HEK293T (cell line): Measurements from ENCODE around the gene CRB3.

Experiments
- CTCF ChIA-PET: fragments of 350-600 bp; formaldehyde crosslinking; extraction: SDS; loops from one replicate; lab custom pipeline; 2021; ENCODE audit warnings: antibody characterized with exemption, inconsistent platforms; lab: Yijun Ruan, JAX
- POLR2A ChIA-PET: fragments of 350-600 bp; formaldehyde crosslinking; extraction: SDS; loops from one replicate; lab custom pipeline; 2020; ENCODE audit warnings: antibody characterized with exemption, inconsistent platforms; lab: Yijun Ruan, JAX
- DNase-seq: peaks from one replicate; pipeline ENCODE4 v3.0.0; 2012; ENCODE audit warnings: mixed read lengths; ENCODE audit errors: extremely low spot score
- ARNT ChIP-seq: fragments of 450-650 bp; IDR thresholded peaks from 2 replicates; pipeline ENCODE4 v1.6.1; 2017; ENCODE audit warnings: mild to moderate bottlenecking
- BHLHE40 ChIP-seq: fragments of 450-650 bp; IDR thresholded peaks from 2 replicates; pipeline ENCODE4 v1.6.1; 2016; ENCODE audit warnings: mild to moderate bottlenecking, moderate library complexity, borderline replicate concordance
- CTBP1 ChIP-seq: fragments of 450-650 bp; IDR thresholded peaks from 2 replicates; pipeline ENCODE4 v1.6.1; 2016; ENCODE audit warnings: borderline replicate concordance
- ELF4 ChIP-seq: fragments of 450-650 bp; IDR thresholded peaks from 2 replicates; pipeline ENCODE4 v1.6.1; 2017; ENCODE audit warnings: antibody characterized with exemption
- FOXA1 ChIP-seq: fragments of 450-650 bp; IDR thresholded peaks from 2 replicates; pipeline ENCODE4 v1.6.1; 2016; ENCODE audit warnings: mild to moderate bottlenecking
- FOXK2 ChIP-seq: fragments of 450-650 bp; IDR thresholded peaks from 2 replicates; pipeline ENCODE4 v1.6.1; 2016; ENCODE audit warnings: mild to moderate bottlenecking
- FOXM1 ChIP-seq: fragments of 450-650 bp; IDR thresholded peaks from 2 replicates; pipeline ENCODE4 v1.6.1; 2017; ENCODE audit warnings: mild to moderate bottlenecking, borderline replicate concordance
- HDGF ChIP-seq: fragments of 450-650 bp; IDR thresholded peaks from 2 replicates; pipeline ENCODE4 v1.6.1; 2017; ENCODE audit warnings: antibody characterized with exemption, borderline replicate concordance
- L3MBTL2 ChIP-seq: fragments of 450-650 bp; conservative IDR thresholded peaks from 2 replicates; pipeline ENCODE4 v1.6.1; 2016; ENCODE audit warnings: mild to moderate bottlenecking
- LEF1 ChIP-seq: fragments of 450-650 bp; IDR thresholded peaks from 2 replicates; pipeline ENCODE4 v1.6.1; 2017; ENCODE audit warnings: mild to moderate bottlenecking, borderline replicate concordance
- NFRKB ChIP-seq: fragments of 450-650 bp; IDR thresholded peaks from 2 replicates; pipeline ENCODE4 v1.6.1; 2016; ENCODE audit warnings: mild to moderate bottlenecking, moderate library complexity
- SP1 ChIP-seq: fragments of 450-650 bp; IDR thresholded peaks from 2 replicates; pipeline ENCODE4 v1.6.1; 2017
- SUZ12 ChIP-seq: fragments of 450-650 bp; IDR thresholded peaks from 2 replicates; pipeline ENCODE4 v1.6.1; 2016; ENCODE audit warnings: mild to moderate bottlenecking
- TARDBP ChIP-seq: fragments of 450-650 bp; IDR thresholded peaks from 2 replicates; pipeline ENCODE4 v1.6.1; 2016
- ZNF384 ChIP-seq: fragments of 450-650 bp; IDR thresholded peaks from 2 replicates; pipeline ENCODE4 v1.6.1; 2016
- TF ChIP-seq, protein P1 (sequence below): fragments of 450-650 bp; IDR thresholded peaks from 2 replicates; pipeline ENCODE4 v1.6.1; 2016

Gene CRB3

DNA sequence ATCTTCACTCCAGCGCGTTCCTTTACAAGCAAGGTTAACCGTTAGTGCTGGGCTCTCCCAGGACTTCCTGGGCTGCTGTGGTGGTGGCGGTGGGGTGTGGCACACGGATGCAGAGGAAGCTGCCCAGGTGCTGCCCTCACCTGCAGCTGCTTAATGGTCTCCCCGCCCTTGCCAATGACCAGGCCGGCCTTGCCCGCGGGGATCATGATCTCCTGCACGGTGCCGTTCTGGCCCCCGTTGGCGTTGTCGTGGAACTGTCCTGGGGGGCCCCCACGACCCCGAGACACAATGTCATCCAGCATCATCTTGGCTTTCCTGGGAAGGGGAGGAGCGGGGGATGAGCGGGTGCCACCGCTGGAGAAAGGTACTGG is 45.5 kb upstream of the CRB3 start:
- DNase-seq = no peak
- ChIA-PET CTCF (no interaction called here), POLR2A (no interaction called here)
- TF ChIP-seq ELF4 (no peak), FOXK2 (no peak), FOXM1 (no peak), LEF1 (no peak), SUZ12 (no peak), CTBP1 (no peak)
- TF ChIP-seq, protein P1, sequence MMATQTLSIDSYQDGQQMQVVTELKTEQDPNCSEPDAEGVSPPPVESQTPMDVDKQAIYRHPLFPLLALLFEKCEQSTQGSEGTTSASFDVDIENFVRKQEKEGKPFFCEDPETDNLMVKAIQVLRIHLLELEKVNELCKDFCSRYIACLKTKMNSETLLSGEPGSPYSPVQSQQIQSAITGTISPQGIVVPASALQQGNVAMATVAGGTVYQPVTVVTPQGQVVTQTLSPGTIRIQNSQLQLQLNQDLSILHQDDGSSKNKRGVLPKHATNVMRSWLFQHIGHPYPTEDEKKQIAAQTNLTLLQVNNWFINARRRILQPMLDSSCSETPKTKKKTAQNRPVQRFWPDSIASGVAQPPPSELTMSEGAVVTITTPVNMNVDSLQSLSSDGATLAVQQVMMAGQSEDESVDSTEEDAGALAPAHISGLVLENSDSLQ = no peak

DNA sequence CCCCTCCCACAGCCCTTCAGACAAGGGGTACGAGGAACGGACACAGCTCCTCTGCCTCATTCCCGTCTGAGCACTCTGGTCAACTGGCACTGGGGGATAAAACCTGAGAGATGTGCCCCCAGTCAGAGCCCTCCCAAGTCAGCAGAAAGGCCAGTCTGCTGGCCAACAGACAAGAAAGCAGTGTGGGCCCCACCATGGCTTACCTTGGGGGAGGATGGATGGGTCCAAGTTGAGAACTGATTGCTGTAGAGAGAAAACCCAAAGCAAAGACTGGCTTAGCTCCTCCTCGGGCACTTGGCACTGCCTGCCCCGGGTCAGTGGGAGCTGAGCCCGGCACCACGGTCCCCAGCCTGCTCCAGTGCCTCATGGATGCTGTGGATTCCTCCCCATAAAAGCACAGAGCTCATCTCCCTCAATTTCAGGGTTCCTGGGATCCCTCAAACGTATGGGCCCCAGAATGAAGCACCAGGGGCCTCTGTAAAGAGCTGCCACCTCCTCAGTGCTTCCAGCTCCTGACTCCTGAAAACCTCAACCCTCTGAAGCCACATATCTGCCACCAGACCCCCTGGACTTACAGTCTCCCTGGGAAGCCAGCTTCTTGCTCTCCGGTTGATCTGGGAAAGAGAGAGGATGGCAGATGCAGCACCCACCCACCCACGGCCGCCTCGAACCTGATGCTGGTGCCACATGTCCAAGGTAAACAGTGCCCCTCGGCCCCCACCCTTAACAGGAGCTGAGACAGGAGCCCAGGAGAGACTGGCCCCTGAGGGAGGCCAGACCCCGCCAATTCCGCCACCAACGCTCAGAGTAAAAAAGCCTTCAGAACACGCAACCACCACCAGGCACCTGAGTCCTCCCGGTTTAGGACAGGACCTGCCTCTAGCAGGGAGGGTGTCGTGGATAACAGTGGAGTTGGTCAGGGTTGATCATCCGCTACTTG is 42.7 kb upstream of the CRB3 start:
- no peak for TF ChIP-seq ARNT
- no peak for TF ChIP-seq HDGF
- TF ChIP-seq BHLHE40 = no peak
- no peak for TF ChIP-seq FOXM1
- TF ChIP-seq NFRKB = no peak
- TF ChIP-seq ZNF384 = no peak
- TF ChIP-seq TARDBP = no peak
- no peak for TF ChIP-seq SP1
- TF ChIP-seq SUZ12 = no peak
- no peak for TF ChIP-seq FOXA1
- TF ChIP-seq FOXK2 = no peak
- POLR2A ChIA-PET = interaction anchor here (0.6 kb wide), 1 partner anchor 12 kb away, joined by 3 read pairs; no protein-coding TSS in a partner anchor
- CTCF ChIA-PET = no interaction called here
- DNase-seq = no peak

- peak; percentile 53 for DNase-seq
- ChIA-PET CTCF (interaction anchor here (0.5 kb wide), 1 partner anchor 14 kb away, joined by 5 read pairs; no protein-coding TSS in a partner anchor), POLR2A (interaction anchor here (0.5 to 2.4 kb wide), 3 partner anchors 30 to 555 kb away, joined by 3 to 14 read pairs (median 4); partner anchors contain the start of gene ALKBH7)
- TF ChIP-seq LEF1 (no peak), ELF4 (no peak), ZNF384 (no peak), NFRKB (no peak), FOXK2 (no peak), HDGF (no peak), TARDBP (no peak), SP1 (no peak), SUZ12 (no peak)
- TF ChIP-seq, protein P1 = no peak
Measured at GRCh38 chr19:6423499-6424194, 40.4 kb upstream of the CRB3 start.

- TF ChIP-seq NFRKB (no peak), ARNT (no peak), CTBP1 (no peak), BHLHE40 (no peak), FOXM1 (peak; percentile 68; the same call in 1 of the 2 replicates)
- CTCF ChIA-PET = interaction anchor here (0.5 kb wide), 1 partner anchor 15 kb away, joined by 5 read pairs; no protein-coding TSS in a partner anchor
- DNase-seq = no peak
- POLR2A ChIA-PET = interaction anchor here (0.5 to 2.4 kb wide), 18 partner anchors 9 to 556 kb away, joined by 3 to 14 read pairs (median 4); partner anchors contain the start of genes ALKBH7, CLPP, GTF2F1 and SLC25A23
Measured at GRCh38 chr19:6424195-6424938, 39.7 kb upstream of the CRB3 start, which contains the start of gene KHSRP. TSS of gene KHSRP (minus strand) at chr19:6424811. CDS start at chr19:6424701, 110 bp downstream.

DNA sequence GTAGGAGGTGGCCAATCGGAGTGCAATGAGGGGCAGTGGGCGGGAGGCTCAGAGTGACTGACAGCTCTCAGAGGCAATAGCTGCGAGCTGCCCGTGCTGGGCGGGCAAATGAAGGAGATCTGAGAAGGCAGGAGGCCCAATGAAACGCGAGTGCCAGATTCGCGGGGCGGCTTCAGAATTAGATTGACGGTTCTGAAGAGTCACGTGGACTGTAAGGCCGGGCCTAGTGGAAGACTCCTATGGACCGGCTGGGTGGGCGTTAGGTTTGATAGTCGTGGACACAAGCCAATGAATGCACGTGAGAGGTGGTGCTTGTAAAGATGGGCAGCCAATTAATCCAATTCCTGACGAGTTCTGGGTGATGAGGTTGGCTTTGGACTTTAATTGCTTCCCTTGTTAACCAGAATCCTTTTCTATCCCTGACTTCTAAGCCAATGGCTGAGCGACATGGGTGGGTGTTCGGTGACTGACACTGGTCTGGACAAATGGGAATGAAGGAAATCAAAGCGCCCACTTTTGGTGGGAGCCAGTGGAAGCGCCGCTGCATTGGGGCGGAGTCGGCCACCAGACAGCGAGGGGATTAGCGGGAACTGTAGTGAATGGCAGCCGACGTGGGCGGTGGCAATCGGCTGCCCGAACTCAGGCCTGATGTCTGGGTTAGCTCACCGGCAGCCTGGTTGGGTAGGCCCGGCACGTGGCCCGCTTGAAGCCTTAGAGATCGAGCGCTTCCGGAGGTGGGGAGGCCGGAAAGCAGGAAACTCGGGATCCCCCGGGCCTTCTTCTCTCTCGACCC is 38.9 kb upstream of the CRB3 start:
- DNase-seq = peak; percentile 95
- ChIA-PET CTCF (no interaction called here), POLR2A (interaction anchor here (0.7 to 2.4 kb wide), 16 partner anchors 9 to 96 kb away, joined by 3 to 14 read pairs (median 4); partner anchors contain the start of genes ALKBH7, CLPP, GTF2F1 and SLC25A23)
- TF ChIP-seq, protein P1 = peak; percentile 100
- TF ChIP-seq LEF1 = peak; percentile 37; the same call in 1 of the 2 replicates
- TF ChIP-seq ZNF384 = no peak
- TF ChIP-seq SP1 = peak; percentile 50
- TF ChIP-seq FOXM1 = no peak; the same call in 1 of the 2 replicates
- peak; percentile 100 for TF ChIP-seq L3MBTL2
- TF ChIP-seq SUZ12 = no peak
- TF ChIP-seq FOXA1 = no peak
- TF ChIP-seq NFRKB = no peak
- no peak; the same call in 1 of the 2 replicates for TF ChIP-seq ELF4
- TF ChIP-seq CTBP1 = no peak
- TF ChIP-seq BHLHE40 = no peak
- no peak for TF ChIP-seq HDGF
- TF ChIP-seq TARDBP = no peak
- TF ChIP-seq FOXK2 = no peak
- no peak for TF ChIP-seq ARNT
